Stimulated activated CD8-positive, alpha-beta memory T cell treated with anti-CD3 and anti-CD28 coated beads, Interleukin-2, amount 100 ng/mL, for 48 hours (primary cell): Measurements from ENCODE around the gene TMEM248.
"Not testable (repeated sequence)": the region's sequence is repeated elsewhere in the genome, so short reads cannot be mapped to it uniquely, and the experiment has no call there.

Experiments used
- DNase-seq, 2 donors: peaks; one replicate each; pipeline ENCODE4 v3.0.0-alpha.2; 2020; ENCODE audit warnings: low read depth in 2 of 2

The TMEM248 gene

DNA sequence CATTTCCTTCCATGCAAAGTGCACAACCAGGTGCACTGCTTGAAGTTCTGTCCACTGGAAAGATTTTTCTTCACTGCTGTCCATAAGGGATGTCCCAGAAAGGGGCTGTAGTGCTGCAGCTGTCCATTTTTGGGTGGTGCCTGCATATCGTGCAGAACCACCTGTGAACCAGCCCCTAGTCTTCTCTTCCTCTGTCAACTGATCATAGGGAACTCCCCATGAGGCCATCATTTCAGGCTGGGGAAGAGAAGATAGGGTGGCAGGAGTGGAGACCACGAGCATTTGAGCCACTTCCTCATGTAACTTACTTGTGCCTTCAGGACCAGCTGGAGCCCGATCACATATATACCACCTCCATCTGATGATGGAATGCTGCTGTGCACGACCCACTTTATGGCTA, 12.4 kb upstream of the TMEM248 start:
- not testable (repeated sequence) for DNase-seq

DNA sequence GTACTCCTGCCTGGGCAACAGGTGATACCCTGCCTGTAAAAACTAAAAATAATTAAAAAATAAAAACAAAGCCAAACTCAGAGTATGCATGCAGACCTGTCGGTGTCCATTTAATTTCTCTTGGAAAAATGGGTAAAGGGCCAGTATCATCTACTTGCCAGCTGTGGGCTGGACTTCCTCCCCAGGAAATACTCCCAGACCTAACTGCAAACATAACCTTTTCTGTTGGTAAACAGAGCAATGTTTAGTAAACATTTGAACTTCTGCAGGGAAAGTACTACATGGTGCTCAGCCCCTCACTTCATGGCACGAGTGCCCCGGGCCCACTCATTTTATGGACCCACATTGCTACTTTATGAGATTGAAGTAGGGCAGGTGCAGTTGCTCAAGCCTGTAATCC, 10.2 kb upstream of the TMEM248 start:
- DNase-seq = no peak

DNA sequence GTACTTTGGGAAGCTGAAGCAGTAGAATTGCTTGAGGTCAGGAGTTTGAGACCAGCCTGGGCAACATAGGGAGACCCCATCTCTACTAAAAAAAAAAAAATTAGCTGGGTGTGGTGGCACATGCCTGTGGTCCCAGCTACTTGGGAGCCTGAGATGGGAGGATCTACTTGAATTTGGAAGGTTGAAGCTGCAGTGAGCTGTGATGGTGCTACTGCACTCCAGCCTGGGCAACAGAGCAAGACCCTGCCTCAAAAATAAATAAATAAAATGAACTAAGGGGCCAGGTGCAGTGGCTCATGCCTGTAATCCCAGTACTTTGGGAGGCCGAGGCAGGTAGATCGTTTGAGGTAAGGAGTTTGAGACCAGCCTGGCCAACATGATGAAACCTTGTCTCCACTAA, 9.8 kb upstream of the TMEM248 start:
- not testable (repeated sequence) for DNase-seq

DNA sequence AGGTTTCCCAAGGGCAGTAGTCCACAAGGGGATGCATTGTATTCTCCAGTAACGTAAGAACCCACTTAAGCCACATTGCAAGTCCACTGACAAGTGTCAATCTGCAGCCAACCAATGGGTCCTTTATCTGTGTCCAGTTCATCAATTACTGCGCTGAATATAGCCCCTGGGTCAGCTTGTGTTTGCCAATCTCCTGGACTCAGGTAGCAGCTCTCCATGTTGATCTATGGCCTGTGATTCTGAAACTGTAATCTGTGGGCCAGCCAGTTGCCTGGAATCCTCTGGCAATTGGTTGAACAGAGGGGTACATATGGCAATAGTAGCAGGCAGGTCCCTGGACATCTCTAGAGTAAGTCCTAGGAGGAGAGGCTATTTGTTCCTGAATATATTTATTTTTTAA, 8.8 kb upstream of the TMEM248 start:
- no peak for DNase-seq

DNA sequence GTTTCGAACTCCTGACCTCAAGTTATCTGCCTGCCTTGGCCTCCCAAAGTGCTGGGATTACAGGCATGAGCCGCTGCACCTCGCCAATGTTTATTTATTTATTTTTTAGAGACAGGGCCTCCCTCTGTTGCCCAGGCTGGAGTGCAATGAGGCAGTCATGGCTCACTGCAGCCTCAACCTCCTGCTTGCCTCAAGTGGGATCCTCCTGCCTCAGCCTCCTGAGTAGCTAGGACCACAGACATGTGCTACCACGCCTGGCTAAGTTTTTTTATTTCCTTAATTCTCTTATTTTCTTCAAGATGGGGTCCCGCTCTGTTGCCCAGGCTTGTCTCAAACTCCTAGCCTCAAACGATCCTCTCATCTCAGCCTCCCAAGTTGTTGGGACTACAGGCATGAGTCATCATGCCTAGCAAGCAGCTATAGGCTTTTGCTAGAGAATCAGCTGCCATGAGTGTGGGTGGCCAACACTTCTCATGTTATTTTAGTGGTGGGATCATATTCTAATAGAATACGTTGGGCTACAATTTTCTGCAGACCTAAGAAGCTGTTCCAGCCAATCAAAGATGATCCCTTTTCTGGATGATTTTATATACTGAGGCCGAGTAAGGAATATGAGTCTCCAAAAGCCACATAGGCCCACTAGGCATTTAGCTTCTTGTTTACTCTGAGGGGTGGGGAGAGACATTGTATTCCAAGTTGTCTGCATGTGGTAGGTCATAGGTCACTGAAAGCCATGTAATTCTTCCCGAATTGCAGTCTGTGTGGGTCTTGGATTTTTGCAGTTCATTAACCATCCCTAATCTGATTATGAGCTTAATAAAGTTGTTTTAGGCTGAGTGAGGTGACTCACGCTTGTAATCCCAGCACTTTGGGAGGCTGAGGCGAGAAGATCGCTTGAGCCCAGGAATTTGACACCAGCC, 7.6 kb upstream of the TMEM248 start:
- DNase-seq = no peak

DNA sequence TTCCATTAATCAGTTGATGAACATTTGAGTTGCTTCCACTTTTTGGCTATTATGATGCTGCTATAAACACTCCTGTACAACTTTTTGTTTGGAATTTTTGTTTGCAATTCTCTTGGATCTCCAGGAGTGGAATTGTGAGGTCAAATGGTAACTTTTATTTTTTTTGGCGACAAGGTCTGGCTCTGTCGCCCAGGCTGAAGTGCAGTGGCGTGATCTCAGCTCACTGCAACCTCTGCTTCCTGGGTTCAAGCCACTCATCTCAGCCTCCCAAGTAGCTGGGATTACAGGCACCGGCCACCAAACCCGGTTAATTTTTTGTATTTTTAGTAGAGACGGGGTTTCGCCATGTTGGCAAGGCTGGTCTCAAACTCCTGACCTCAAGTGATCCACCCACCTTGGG, 3.1 kb upstream of the TMEM248 start:
- not testable (repeated sequence) for DNase-seq

DNA sequence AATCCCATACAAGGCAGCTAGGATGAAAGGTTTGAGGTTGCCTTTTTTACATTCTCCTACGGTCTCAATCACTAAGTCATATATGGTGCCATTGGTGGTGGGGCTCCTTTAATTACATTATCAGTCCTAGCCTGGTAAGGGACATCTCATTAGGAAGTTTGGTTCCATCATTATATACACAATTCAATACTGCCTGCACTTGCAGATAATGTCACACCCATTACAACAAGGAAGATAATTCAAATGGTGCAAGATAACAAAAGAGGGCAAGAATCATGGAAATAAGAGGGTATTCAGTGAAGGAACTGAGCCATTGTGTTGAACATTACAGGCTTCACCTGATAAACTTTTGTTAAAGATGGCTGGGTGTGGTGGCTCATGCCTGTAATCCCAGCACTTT, 1.7 kb upstream of the TMEM248 start:
- DNase-seq = no peak

DNA sequence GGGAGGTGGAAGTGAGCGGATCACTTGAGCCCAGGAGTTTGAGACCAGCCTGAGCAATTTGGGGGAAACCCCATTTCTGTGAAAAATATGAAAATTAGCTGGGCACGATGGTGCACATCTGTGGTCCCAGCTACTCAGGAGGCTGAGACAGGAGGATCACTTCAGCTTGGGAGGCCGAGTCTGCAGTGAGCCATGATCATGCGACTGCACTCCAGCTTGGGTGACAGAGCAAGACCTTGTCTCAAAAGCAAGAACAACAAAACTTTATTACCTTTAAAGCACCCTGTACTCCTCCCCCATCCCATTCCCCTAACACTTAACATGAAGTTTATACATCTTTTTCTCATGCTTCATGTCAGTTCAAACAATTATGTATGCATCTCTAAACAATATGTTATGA, 1.3 kb upstream of the TMEM248 start:
- no peak for DNase-seq

DNA sequence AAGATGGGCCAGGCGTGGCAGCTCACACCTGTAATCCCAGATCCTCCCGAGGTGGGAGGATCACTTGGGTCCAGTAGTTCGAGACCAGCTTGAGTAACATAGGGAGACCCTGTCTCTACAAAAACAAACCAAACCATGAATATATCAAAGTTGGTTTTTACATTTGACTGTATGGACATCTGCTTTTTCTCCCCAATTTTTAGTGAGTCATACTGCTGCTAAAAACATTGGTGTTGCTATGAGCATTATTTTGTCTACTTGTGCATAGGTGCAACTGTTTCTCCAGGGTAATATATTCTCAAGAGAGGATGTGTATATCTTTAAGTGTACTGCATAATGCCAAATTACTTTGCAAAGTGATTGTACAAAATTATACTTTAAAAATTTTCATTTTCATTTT, 769 bp upstream of the TMEM248 start:
- DNase-seq = no peak

DNA sequence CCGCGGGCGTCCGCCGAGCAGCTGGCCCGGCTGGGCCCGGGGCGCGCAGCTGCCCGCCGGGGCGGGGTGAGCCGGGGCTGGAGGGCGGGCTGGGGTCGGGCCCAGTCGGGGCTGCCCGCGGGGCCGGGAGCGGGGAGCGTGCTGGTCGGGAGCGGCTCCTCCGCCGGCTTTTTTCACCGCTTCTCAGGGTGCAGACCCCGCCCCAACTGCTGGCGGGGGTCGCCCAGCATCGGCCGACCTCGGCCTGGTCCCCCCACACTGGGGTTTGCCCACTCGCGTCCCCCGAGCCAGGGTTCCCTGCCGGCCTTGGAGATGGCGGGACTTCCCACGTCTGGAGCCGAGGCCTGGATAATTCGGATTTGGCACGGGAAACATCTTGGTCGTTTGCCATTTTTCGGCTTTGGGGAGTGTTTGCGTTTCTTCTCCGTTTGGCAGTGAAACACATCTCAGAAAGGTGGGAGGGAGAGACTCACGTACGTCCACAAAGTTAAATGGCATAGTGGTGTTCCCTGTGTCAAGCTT, 432 bp downstream of the TMEM248 start:
- no peak for DNase-seq

DNA sequence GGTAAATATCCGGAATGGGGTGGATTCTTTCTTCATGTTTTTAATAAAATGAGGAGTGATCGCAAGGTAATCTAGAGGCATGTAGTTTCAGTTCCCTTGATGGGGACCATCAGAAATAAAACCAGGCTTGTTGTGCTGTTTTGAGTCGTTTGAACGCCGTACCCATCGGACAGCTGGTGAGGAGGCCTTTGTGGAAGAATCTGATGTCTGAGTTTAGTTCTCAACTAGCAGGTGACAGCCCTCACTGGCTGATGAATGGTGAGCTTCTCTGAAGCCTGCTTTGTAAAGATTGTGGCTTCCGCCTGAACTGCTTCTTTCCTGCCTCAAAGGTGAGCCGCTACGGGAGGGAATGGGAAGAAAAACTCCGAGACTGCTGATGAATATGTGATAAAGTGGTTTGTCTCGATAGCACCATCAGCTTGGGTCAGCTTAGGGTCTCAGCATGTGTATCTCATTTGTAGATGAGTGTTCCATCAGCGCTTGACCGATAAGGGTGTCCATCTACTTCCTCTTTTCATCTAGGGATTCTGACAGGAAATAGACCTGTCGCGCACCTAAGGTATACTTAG, 977 bp downstream of the TMEM248 start:
- DNase-seq = no peak

DNA sequence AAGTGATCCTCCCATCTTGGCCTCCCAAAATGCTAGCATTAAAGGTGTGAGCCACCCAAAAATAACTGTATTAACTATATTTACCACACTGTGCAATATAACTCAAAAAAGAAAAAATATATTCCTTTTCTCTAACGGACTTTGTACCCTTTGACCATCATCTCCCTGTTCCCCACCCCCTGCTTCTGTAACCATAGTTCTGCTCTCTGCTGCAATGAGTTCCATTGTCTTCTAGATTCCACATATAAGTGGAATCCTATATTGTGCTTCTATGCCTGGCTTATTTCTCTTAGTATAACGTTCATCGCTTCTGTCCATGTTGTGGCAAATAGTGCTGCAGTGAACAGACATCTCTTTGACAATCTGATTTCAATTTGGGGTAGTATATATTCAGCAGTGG, 4.2 kb downstream of the TMEM248 start:
- no peak for DNase-seq

DNA sequence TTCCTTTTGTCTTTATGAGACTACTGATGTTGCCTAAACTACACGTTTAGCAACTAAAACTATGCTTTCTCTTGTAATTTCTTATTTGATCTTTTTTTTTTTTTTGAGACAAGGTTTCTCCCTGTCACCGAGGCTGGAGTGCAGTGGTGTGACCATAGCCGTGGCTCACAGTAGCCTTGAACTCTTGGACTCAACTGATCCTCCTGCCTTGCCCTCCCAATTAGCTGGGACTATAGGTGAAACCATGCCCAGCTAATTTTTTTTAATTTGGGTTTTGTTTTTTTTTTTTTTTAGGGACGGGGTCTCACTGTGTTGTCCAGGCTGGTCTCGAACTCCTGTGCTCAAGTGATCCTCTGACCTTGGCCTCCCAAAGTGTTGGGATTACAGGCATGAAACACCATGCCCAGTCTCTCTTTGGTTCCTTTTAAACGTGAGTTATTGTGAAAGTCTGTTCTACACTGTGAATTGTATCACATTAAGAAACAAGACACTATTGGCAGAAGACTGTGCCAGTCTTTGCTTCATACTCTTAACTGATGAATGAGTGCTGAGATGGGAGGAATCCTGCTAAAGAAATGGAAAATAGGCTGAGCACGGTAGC, 6.4 kb downstream of the TMEM248 start:
- DNase-seq = no peak

DNA sequence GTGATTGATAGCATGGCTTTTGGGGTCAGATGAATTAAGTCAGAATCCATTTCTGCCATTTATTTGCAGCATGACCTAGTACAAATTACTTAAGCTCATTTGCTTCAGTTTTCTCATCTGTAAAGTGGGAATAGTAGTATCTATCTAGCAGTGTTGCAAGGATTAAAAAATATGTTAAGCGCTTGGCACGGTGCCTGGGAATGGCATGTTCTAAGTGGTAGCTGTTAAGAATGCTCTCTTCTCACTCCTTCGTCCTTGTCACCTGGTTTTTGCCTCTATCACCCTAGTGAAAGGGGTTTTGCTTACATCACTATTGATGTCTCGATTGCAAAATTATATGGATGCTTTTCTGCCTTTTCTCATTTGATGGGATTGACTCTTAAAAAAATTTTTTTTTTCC, 7.4 kb downstream of the TMEM248 start:
- no peak for DNase-seq

DNA sequence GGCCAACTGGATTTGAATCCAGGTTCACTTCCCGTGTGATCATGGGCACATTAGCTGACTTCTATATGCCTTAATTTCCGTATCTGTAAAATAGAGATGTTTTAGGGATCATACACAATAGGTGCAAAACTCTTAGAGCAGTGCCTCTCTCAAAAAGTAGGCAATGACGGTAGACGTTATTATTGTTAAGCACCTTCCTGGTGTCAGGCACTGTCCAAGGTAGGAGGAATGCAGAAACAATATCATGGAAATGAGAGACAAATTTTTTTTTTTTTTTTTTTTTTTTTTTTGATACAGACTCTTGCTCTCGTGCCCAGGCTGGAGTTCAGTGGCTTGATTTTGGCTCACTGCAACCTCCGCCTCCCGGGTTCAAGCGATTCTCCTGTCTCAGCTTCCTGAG, 8.1 kb downstream of the TMEM248 start:
- no peak for DNase-seq

DNA sequence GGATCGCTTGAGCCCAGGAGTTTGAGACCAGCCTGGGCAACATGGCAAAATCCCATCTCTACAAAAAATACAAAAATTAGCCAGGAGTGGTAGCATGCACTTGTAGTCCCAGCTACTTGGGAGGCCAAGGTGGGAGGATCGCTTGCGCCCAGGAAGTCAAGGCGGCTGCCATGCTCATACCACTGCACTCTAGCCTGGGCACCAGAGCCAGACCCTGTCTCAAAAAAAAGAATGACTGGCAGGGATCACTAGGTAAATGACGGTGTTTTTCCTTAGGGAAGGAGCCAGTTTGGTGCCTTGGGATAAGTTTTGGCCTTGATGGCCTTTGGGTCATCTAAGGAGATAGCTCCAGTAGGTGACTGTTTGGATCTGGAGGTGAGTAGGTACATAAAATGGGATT, 8.9 kb downstream of the TMEM248 start:
- DNase-seq = no peak

DNA sequence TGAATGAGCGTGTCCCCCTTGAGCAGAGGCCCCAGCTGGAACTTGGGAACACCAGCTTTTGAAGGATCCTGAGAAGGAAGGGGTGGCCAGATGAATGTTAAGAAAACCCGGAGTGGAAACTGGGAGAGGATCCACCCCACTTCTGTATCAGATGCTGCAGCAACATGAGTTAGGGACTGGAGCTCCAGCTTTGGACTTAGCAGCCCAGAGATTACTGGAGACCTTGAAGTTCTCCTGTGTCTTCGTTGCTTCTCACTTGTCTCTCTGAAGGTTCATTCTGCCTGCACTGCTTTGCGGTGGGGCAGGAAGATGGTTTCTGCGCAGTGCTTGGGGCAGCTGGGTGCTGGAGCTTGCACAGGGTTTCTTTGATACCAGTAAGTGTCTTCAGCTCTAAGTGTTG, 9.3 kb downstream of the TMEM248 start:
- DNase-seq = no peak

DNA sequence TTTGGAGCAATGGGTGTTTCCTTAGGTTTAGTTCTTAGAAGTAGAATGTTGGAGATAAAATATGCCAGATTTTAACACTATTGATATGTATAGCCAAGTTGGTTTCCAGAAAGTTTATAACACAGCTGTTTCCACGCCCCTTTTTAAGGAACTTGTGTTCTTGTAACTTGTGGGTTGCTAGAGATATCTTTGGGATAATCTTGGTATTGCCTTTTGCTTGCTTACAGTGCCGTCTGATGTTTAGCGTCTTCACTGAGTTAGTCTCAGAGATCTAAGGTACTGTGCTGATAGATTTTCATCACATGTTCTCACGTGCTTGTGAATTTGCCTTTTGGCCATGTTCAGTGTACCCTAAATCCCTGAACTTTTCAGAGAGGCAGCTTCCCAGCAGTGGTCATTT, 12.4 kb downstream of the TMEM248 start:
- no peak for DNase-seq

DNA sequence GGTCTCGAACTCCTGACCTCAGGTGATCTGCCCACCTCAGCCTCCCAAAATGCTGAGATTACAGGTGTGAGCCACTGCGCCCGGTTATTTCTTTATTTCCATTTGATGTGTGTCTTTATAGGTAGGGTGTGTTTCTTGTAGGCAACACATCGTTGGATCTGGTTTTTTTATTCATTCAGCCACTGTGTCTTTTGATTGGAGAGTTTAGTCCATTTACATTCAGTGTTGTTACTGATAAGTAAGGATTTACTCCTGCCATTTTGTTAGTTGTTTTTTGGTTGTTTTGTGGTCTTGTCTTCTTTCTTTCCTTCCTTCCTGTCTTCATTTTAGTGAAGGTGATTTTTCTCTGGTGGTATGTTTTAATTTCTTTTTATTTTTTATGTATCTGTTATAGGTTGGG, 16.9 kb downstream of the TMEM248 start:
- DNase-seq = no peak

DNA sequence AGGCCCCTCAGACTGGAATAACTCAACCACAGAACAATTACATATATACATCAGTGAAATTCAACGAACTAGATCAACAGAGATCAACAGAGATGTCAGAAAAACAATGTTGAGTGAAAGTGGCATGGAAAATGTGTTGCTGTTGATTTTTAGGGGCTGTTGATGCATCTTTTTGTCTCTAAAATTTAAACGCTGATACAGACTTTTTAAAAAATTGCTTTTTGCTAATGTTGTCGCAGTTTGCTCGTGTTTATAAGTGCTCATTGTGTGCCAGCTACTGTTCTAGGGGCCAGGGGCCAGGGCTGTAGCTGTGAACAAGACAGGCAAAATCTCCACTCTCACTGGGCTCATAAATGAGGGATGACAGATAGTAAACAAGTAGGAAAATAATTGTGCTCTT, 18.3 kb downstream of the TMEM248 start:
- no peak for DNase-seq

DNA sequence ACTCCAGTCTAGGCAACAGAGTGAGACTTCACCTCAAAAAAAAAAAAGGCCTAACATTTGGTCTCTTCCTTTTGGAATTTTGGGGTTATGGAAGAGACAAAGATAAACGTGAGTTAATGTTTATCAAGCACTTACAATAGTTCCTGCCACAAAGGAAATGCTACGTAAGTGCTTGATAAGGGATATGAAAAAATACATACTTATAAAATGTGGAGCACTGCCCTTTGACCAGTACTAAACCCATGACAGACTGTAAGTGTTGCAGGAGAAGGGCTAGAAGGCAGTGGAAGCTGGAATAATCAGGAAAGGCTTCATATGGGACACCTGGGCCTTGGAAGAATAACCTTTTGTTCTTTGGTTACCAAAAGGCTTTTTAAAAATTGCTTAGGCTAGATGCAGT, 25.5 kb downstream of the TMEM248 start:
- DNase-seq = no peak

DNA sequence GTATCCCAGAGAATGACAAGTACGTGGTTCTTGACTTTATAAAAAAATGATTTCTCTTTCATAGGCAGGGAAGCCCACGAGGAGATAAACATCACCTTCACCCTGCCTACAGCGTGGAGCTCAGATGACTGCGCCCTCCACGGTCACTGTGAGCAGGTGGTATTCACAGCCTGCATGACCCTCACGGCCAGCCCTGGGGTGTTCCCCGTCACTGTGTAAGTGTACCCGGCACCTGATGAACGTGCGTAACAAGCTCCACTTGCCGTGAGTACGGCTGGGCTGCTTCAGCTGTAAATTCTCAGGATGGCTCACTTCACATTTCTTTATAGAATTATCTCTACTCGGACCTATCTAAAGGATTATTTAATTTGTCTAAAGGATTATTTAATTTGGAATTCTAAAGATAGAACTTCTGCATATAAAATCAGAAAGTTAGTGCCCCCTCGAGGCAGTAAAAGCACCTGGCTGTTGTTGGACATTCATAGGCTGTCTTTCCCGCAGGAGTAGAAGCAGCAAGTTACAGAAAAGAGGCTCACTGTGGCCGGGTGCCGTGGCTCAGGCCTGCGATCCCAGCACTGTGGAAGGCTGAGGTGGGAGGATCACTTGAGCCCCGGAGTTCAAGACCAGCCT, 27.6 kb downstream of the TMEM248 start:
- no peak for DNase-seq
